H9 (cell line): ENCODE measurements around the gene PIAS1. TPM values are rescaled to one million over a fixed set of nuclear protein-coding genes. Genes with fewer than 3 reads are reported as not detected.

ENCODE experiments used
- DNase-seq: peaks from one replicate; pipeline ENCODE4 v3.0.0-alpha.2; 2017
- H2AFZ ChIP-seq: one replicate; pipeline ENCODE4 v1.6.1; 2013; ENCODE audit warnings: mild to moderate bottlenecking, low read length, control low read depth, moderate library complexity
- H2AK5ac ChIP-seq: 2 replicates; pipeline ENCODE4 v1.6.1; 2013; ENCODE audit warnings: low read length, control low read depth, mixed read lengths; ENCODE audit not compliant: insufficient read length
- H2BK120ac ChIP-seq: one replicate; pipeline ENCODE4 v1.6.1; 2013; ENCODE audit warnings: low read depth, mild to moderate bottlenecking, low read length, control low read depth, inconsistent platforms; ENCODE audit not compliant: poor library complexity, severe bottlenecking
- H2BK12ac ChIP-seq: 2 replicates; pipeline ENCODE4 v1.6.1; 2013; ENCODE audit warnings: low read length, control low read depth, mixed read lengths, low read depth; ENCODE audit not compliant: insufficient read length
- H2BK15ac ChIP-seq: 2 replicates; pipeline ENCODE4 v1.6.1; 2013; ENCODE audit warnings: low read depth, low read length, control low read depth
- H2BK20ac ChIP-seq: one replicate; pipeline ENCODE4 v1.6.1; 2013; ENCODE audit warnings: low read depth, mild to moderate bottlenecking, low read length, control low read depth, inconsistent platforms; ENCODE audit not compliant: poor library complexity, severe bottlenecking
- H2BK5ac ChIP-seq: 2 replicates; pipeline ENCODE4 v1.6.1; 2013; ENCODE audit warnings: low read length, control low read depth, mixed read lengths; ENCODE audit not compliant: insufficient read length
- H3K14ac ChIP-seq: 2 replicates; pipeline ENCODE4 v1.6.1; 2013; ENCODE audit warnings: low read length, control low read depth; ENCODE audit not compliant: insufficient read depth
- H3K18ac ChIP-seq: 2 replicates; pipeline ENCODE4 v1.6.1; 2013; ENCODE audit warnings: low read depth, mild to moderate bottlenecking, mixed read lengths, low read length, control low read depth; ENCODE audit not compliant: insufficient read length
- H3K23ac ChIP-seq: 2 replicates; pipeline ENCODE4 v1.6.1; 2013; ENCODE audit warnings: low read length, control low read depth, mixed read lengths, low read depth; ENCODE audit not compliant: insufficient read length
- H3K23me2 ChIP-seq: 2 replicates; pipeline ENCODE4 v1.6.1; 2013; ENCODE audit warnings: low read depth, mild to moderate bottlenecking, mixed read lengths, low read length, control low read depth; ENCODE audit not compliant: insufficient read length, poor library complexity, severe bottlenecking
- H3K27ac ChIP-seq: 2 replicates; pipeline ENCODE4 v1.5.1; 2013; ENCODE audit warnings: low read length, control low read depth, mixed read lengths, low read depth; ENCODE audit not compliant: insufficient read length
- H3K27me3 ChIP-seq: 2 replicates; pipeline ENCODE4 v1.6.1; 2013; ENCODE audit warnings: low read length, control low read depth, inconsistent platforms; ENCODE audit not compliant: insufficient read depth
- H3K4ac ChIP-seq: 2 replicates; pipeline ENCODE4 v1.6.1; 2013; ENCODE audit warnings: low read depth, mild to moderate bottlenecking, control low read depth, inconsistent platforms, low read length, moderate library complexity
- H3K4me1 ChIP-seq: 2 replicates; pipeline ENCODE4 v1.6.1; 2013; ENCODE audit warnings: low read length, control low read depth, inconsistent platforms; ENCODE audit not compliant: insufficient read depth
- H3K4me2 ChIP-seq: 2 replicates; pipeline ENCODE4 v1.6.1; 2013; ENCODE audit warnings: low read length, control low read depth, mixed read lengths; ENCODE audit not compliant: insufficient read length, insufficient read depth
- H3K56ac ChIP-seq: 2 replicates; pipeline ENCODE4 v1.6.1; 2013; ENCODE audit warnings: low read depth, mild to moderate bottlenecking, mixed read lengths, low read length, control low read depth; ENCODE audit not compliant: insufficient read length
- H3K79me1 ChIP-seq: 2 replicates; pipeline ENCODE4 v1.6.1; 2013; ENCODE audit warnings: low read depth, mild to moderate bottlenecking, moderate library complexity, low read length, control low read depth, inconsistent platforms; ENCODE audit not compliant: insufficient read depth, poor library complexity, severe bottlenecking
- H3K79me2 ChIP-seq: 2 replicates; pipeline ENCODE4 v1.6.1; 2013; ENCODE audit warnings: low read length, control low read depth, inconsistent platforms; ENCODE audit not compliant: insufficient read depth
- H3K9ac ChIP-seq: 2 replicates; pipeline ENCODE4 v1.6.1; 2013; ENCODE audit warnings: low read length, control low read depth, mixed read lengths; ENCODE audit not compliant: insufficient read length; ENCODE audit errors: extremely low read depth
- H3K9me3 ChIP-seq: one replicate; pipeline ENCODE4 v1.6.1; 2013; ENCODE audit warnings: low read depth, low read length, inconsistent platforms; ENCODE audit not compliant: control insufficient read depth
- H3T11ph ChIP-seq: one replicate; pipeline ENCODE4 v1.6.1; 2013; ENCODE audit warnings: mild to moderate bottlenecking, low read length, control low read depth, inconsistent platforms
- H4K20me1 ChIP-seq: one replicate; pipeline ENCODE4 v1.6.1; 2013; ENCODE audit not compliant: control insufficient read depth, insufficient read length, insufficient read depth
- H4K5ac ChIP-seq: 2 replicates; pipeline ENCODE4 v1.6.1; 2013; ENCODE audit warnings: low read depth, mild to moderate bottlenecking, mixed read lengths, low read length, control low read depth; ENCODE audit not compliant: insufficient read length
- H4K8ac ChIP-seq: replicated peaks from 2 replicates; pipeline ENCODE4 v1.6.1; 2013; ENCODE audit warnings: low read length, control low read depth, mixed read lengths, low read depth; ENCODE audit not compliant: insufficient read length
- H4K91ac ChIP-seq: 2 replicates; pipeline ENCODE4 v1.6.1; 2013; ENCODE audit warnings: low read depth, mild to moderate bottlenecking, moderate library complexity, mixed read lengths, low read length, control low read depth; ENCODE audit not compliant: insufficient read length
- H3K27ac Mint-ChIP-seq, 3 experiments: 2 replicates in 2 of 3; 3 replicates in 1 of 3; pipeline ENCODE4 v1.8.0; 2020 to 2021; ENCODE audit warnings: mixed read lengths in 3 of 3, mild to moderate bottlenecking in 1 of 3, moderate library complexity in 1 of 3
- H3K27me3 Mint-ChIP-seq: 2 replicates; pipeline ENCODE4 v1.8.0; 2021; ENCODE audit warnings: low read depth, mild to moderate bottlenecking, moderate library complexity, mixed read lengths
- H3K36me3 Mint-ChIP-seq, 3 experiments: 2 replicates in 2 of 3; 3 replicates in 1 of 3; pipeline ENCODE4 v1.8.0; 2020 to 2021; ENCODE audit warnings: low read depth in 3 of 3, mixed read lengths in 3 of 3; ENCODE audit not compliant: insufficient read depth in 1 of 3
- H3K4me1 Mint-ChIP-seq, 2 experiments: 2 replicates each; pipeline ENCODE4 v1.8.0; 2020; ENCODE audit warnings: mixed read lengths in 2 of 2
- H3K4me3 Mint-ChIP-seq, 2 experiments: 2 replicates in 1 of 2; 3 replicates in 1 of 2; pipeline ENCODE4 v1.8.0; 2020 to 2021; ENCODE audit warnings: mild to moderate bottlenecking in 2 of 2, mixed read lengths in 2 of 2, moderate library complexity in 1 of 2
- H3K9me3 Mint-ChIP-seq, 2 experiments: 2 replicates in 1 of 2; 3 replicates in 1 of 2; pipeline ENCODE4 v1.8.0; 2020; ENCODE audit warnings: mild to moderate bottlenecking in 2 of 2, mixed read lengths in 2 of 2, moderate library complexity in 1 of 2
- WGBS: extraction: QIAGEN DNeasy Blood & Tissue Kit; methylation state at CpG from one replicate; pipeline ENCODE4 v1.1.7; 2013; ENCODE audit warnings: missing lambda C conversion rate, low lambda C conversion rate, mixed read lengths; ENCODE audit not compliant: insufficient read length; ENCODE audit errors: extremely low coverage; 5-methylcytosine and 5-hydroxymethylcytosine counted together
- total RNA-seq: library from RNA; stranded (reverse); gene quantifications from 2 replicates; pipeline ENCODE4 v1.2.1, GENCODE V29; 2021
- TF ChIP-seq, protein P1 (sequence below): fragments of 200-600 bp; sonication (generic); conservative IDR thresholded peaks from 3 replicates; pipeline ENCODE4 v1.8.0; 2021; ENCODE audit warnings: antibody characterized with exemption, mild to moderate bottlenecking

The PIAS1 gene
- total RNA-seq, 1 experiment from 2014 or later: 31.1 TPM

DNA sequence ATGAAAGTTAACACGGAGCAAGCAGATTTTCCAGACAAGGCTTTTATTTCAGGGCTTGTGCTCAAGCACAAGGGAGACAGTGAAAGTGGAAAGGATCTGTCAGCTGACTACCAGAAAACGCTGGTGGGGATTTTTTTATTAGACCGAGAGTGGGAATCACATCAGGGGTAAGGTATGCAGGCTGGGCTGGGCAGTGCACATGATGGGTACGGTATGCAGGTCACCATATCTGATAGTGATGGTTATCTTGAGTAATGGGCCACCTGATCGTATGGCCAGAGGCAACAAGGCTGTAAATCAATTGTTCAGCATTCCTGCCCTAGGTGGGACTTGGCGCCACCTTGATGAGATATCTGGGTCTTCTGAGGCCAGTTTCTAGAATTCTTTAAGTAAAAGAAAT lies 36.9 kb upstream of the PIAS1 start:
- no peak overlapping the region for H3K18ac ChIP-seq
- no peak overlapping the region for H3K9ac ChIP-seq
- H3K27ac Mint-ChIP-seq: no peak overlapping the region
- H3K4me3 Mint-ChIP-seq: no peak overlapping the region
- H4K8ac ChIP-seq: no peak overlapping the region
- no peaks in the 10 kb centered on the region for H4K20me1 ChIP-seq
- no peak overlapping the region for H3K23ac ChIP-seq
- TF ChIP-seq, protein P1, sequence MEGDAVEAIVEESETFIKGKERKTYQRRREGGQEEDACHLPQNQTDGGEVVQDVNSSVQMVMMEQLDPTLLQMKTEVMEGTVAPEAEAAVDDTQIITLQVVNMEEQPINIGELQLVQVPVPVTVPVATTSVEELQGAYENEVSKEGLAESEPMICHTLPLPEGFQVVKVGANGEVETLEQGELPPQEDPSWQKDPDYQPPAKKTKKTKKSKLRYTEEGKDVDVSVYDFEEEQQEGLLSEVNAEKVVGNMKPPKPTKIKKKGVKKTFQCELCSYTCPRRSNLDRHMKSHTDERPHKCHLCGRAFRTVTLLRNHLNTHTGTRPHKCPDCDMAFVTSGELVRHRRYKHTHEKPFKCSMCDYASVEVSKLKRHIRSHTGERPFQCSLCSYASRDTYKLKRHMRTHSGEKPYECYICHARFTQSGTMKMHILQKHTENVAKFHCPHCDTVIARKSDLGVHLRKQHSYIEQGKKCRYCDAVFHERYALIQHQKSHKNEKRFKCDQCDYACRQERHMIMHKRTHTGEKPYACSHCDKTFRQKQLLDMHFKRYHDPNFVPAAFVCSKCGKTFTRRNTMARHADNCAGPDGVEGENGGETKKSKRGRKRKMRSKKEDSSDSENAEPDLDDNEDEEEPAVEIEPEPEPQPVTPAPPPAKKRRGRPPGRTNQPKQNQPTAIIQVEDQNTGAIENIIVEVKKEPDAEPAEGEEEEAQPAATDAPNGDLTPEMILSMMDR: no peak
- no peaks in the 10 kb centered on the region for H3K27me3 ChIP-seq
- H3K9me3 ChIP-seq: no peaks in the 10 kb centered on the region
- no peak overlapping the region for H2AFZ ChIP-seq
- no peaks in the 10 kb centered on the region for H3K9me3 Mint-ChIP-seq
- H3K4me1 Mint-ChIP-seq: 0 out of 4 replicates have a peak, but pooled peaks cover 0 to 2% of the 10 kb centered on the region in 2 experiments
- no CpG with 5 or more reads among the region's 6 CpGs for WGBS
- no peak overlapping the region for H2BK5ac ChIP-seq
- no peak overlapping the region for H3K4ac ChIP-seq
- no peak overlapping the region for H3K27ac ChIP-seq
- H2AK5ac ChIP-seq: no peak overlapping the region
- no peak overlapping the region for H4K5ac ChIP-seq
- no peaks in the 10 kb centered on the region; a peak in 2 of 7 replicates for H3K36me3 Mint-ChIP-seq
- no peak overlapping the region for H2BK20ac ChIP-seq
- no peak overlapping the region for H2BK15ac ChIP-seq
- no peak overlapping the region for H2BK120ac ChIP-seq
- H3K4me1 ChIP-seq: no peaks in the 10 kb centered on the region
- H2BK12ac ChIP-seq: no peak overlapping the region
- DNase-seq: no peak
- no peaks in the 10 kb centered on the region; the same call in 1 of the 2 replicates for H3K27me3 Mint-ChIP-seq
- no peak overlapping the region for H3T11ph ChIP-seq
- H3K56ac ChIP-seq: no peak overlapping the region
- no peak overlapping the region for H3K4me2 ChIP-seq
- no peaks in the 10 kb centered on the region for H3K79me1 ChIP-seq
- no peak overlapping the region for H3K14ac ChIP-seq
- H4K91ac ChIP-seq: no peak overlapping the region
- H3K23me2 ChIP-seq: no peaks in the 10 kb centered on the region
- H3K79me2 ChIP-seq: no peaks in the 10 kb centered on the region; the same call in 1 of the 2 replicates
